HEK293 (cell line): ENCODE results near the gene ACTL6A.

Experiments used
- CTCF ChIA-PET: fragments of 350-600 bp; formaldehyde crosslinking; extraction: SDS; loops from one replicate; lab custom pipeline; 2021; ENCODE audit warnings: antibody characterized with exemption; lab: Yijun Ruan, JAX
- POLR2A ChIA-PET: fragments of 300-600 bp; formaldehyde crosslinking; extraction: SDS; loops from one replicate; lab custom pipeline; 2020; ENCODE audit warnings: antibody characterized with exemption, inconsistent platforms; lab: Yijun Ruan, JAX
- H3K27ac ChIP-seq: fragments of 200-500 bp; sonication (Bioruptor generic); 2 replicates; pipeline ENCODE4 v1.5.1; 2014; ENCODE audit warnings: low read depth, low read length, control low read depth, inconsistent platforms; ENCODE audit errors: extremely low read depth
- H3K36me3 ChIP-seq, 2 experiments: fragments of 200-500 bp in 1 of 2; sonication (Bioruptor generic) in 1 of 2; 1 replicate in 1 of 2; 2 replicates in 1 of 2; pipeline ENCODE4 v1.5.1; 2014 to 2017; ENCODE audit warnings: inconsistent platforms in 2 of 2, low read length in 2 of 2; ENCODE audit not compliant: control insufficient read depth in 2 of 2, insufficient read depth in 1 of 2
- H3K4me1 ChIP-seq: fragments of 200-500 bp; sonication (Bioruptor generic); 2 replicates; pipeline ENCODE4 v1.5.1; 2014; ENCODE audit warnings: mild to moderate bottlenecking, low read length, inconsistent platforms; ENCODE audit not compliant: control insufficient read depth, insufficient read depth
- H3K4me3 ChIP-seq: 2 replicates; pipeline ENCODE4 v1.5.1; 2011; ENCODE audit warnings: low read depth, mild to moderate bottlenecking, control low read depth, low read length, moderate library complexity
- H3K9me3 ChIP-seq: fragments of 200-500 bp; sonication (Bioruptor generic); 2 replicates; pipeline ENCODE4 v1.5.1; 2014; ENCODE audit warnings: low read depth, low read length, inconsistent platforms; ENCODE audit not compliant: control insufficient read depth, insufficient read depth
- GLIS1 ChIP-seq: fragments of 450-650 bp; formaldehyde crosslinking; IDR thresholded peaks from 2 replicates; pipeline ENCODE4 v1.5.1; 2016; ENCODE audit warnings: missing biosample characterization, missing genetic modification characterization
- KLF10 ChIP-seq: fragments of 450-650 bp; IDR thresholded peaks from 2 replicates; pipeline ENCODE4 v1.5.1; 2018; ENCODE audit warnings: missing biosample characterization, mild to moderate bottlenecking, missing genetic modification characterization
- MZF1 ChIP-seq: fragments of 450-650 bp; formaldehyde crosslinking; IDR thresholded peaks from 2 replicates; pipeline ENCODE4 v1.5.1; 2017; ENCODE audit warnings: missing biosample characterization, missing genetic modification characterization, borderline replicate concordance
- SP7 ChIP-seq: fragments of 450-650 bp; formaldehyde crosslinking; IDR thresholded peaks from 2 replicates; pipeline ENCODE4 v1.5.1; 2016; ENCODE audit warnings: missing biosample characterization, missing genetic modification characterization
- YY2 ChIP-seq: fragments of 450-650 bp; formaldehyde crosslinking; IDR thresholded peaks from 2 replicates; pipeline ENCODE4 v1.5.1; 2016; ENCODE audit warnings: missing biosample characterization, missing genetic modification characterization
- ZBTB48 ChIP-seq: fragments of 450-650 bp; formaldehyde crosslinking; IDR thresholded peaks from 2 replicates; pipeline ENCODE4 v1.5.1; 2016; ENCODE audit warnings: missing biosample characterization, missing genetic modification characterization
- ZBTB7A ChIP-seq: fragments of 450-650 bp; formaldehyde crosslinking; IDR thresholded peaks from 2 replicates; pipeline ENCODE4 v1.5.1; 2016; ENCODE audit warnings: low read depth, missing biosample characterization, missing genetic modification characterization
- ZNF157 ChIP-seq: fragments of 450-650 bp; formaldehyde crosslinking; IDR thresholded peaks from 2 replicates; pipeline ENCODE4 v1.5.1; 2016; ENCODE audit warnings: missing biosample characterization, missing genetic modification characterization
- ZNF223 ChIP-seq: fragments of 450-650 bp; formaldehyde crosslinking; IDR thresholded peaks from 2 replicates; pipeline ENCODE4 v1.5.1; 2016; ENCODE audit warnings: missing biosample characterization, missing genetic modification characterization
- ZNF26 ChIP-seq: fragments of 450-650 bp; formaldehyde crosslinking; IDR thresholded peaks from 2 replicates; pipeline ENCODE4 v1.5.1; 2016; ENCODE audit warnings: missing biosample characterization, missing genetic modification characterization
- ZNF280D ChIP-seq: fragments of 450-650 bp; formaldehyde crosslinking; IDR thresholded peaks from 2 replicates; pipeline ENCODE4 v1.5.1; 2016; ENCODE audit warnings: missing biosample characterization, missing genetic modification characterization
- ZNF311 ChIP-seq: fragments of 450-650 bp; formaldehyde crosslinking; IDR thresholded peaks from 2 replicates; pipeline ENCODE4 v1.5.1; 2017; ENCODE audit warnings: missing biosample characterization, missing genetic modification characterization, borderline replicate concordance
- ZNF324 ChIP-seq: fragments of 450-650 bp; formaldehyde crosslinking; IDR thresholded peaks from 2 replicates; pipeline ENCODE4 v1.5.1; 2016; ENCODE audit warnings: missing biosample characterization, missing genetic modification characterization
- ZNF391 ChIP-seq: fragments of 450-650 bp; formaldehyde crosslinking; IDR thresholded peaks from 2 replicates; pipeline ENCODE4 v1.5.1; 2016; ENCODE audit warnings: low read depth, missing biosample characterization, missing genetic modification characterization, borderline replicate concordance
- ZNF510 ChIP-seq: fragments of 450-650 bp; formaldehyde crosslinking; IDR thresholded peaks from 2 replicates; pipeline ENCODE4 v1.5.1; 2018; ENCODE audit warnings: mild to moderate bottlenecking, missing genetic modification characterization, missing biosample characterization; ENCODE audit not compliant: insufficient replicate concordance
- ZNF529 ChIP-seq: fragments of 450-650 bp; formaldehyde crosslinking; IDR thresholded peaks from 2 replicates; pipeline ENCODE4 v1.5.1; 2017; ENCODE audit warnings: missing genetic modification characterization, missing biosample characterization; ENCODE audit not compliant: insufficient replicate concordance
- ZNF558 ChIP-seq: fragments of 450-650 bp; formaldehyde crosslinking; IDR thresholded peaks from 2 replicates; pipeline ENCODE4 v1.5.1; 2016; ENCODE audit warnings: missing biosample characterization, missing genetic modification characterization
- ZNF621 ChIP-seq: fragments of 450-650 bp; formaldehyde crosslinking; IDR thresholded peaks from 2 replicates; pipeline ENCODE4 v1.5.1; 2017; ENCODE audit warnings: missing biosample characterization, missing genetic modification characterization
- ZSCAN23 ChIP-seq: fragments of 450-650 bp; formaldehyde crosslinking; IDR thresholded peaks from 2 replicates; pipeline ENCODE4 v1.5.1; 2016; ENCODE audit warnings: missing biosample characterization, missing genetic modification characterization
- ZSCAN30 ChIP-seq: fragments of 450-650 bp; IDR thresholded peaks from 2 replicates; pipeline ENCODE4 v1.5.1; 2018; ENCODE audit warnings: missing biosample characterization, mild to moderate bottlenecking, missing genetic modification characterization, moderate library complexity

ACTL6A gene

GRCh38 chr3:179610066-179610465, 47.3 kb downstream of the ACTL6A start:
- Histone ChIP-seq H3K27ac (no peak overlapping the region), H3K36me3 (peaks cover 5 to 16% of the 10 kb centered on the region in 2 experiments; a peak in 2 of 3 replicates), H3K4me1 (no peaks in the 10 kb centered on the region), H3K9me3 (no peaks in the 10 kb centered on the region), H3K4me3 (no peak overlapping the region)
- TF ChIP-seq ZNF529 (tag by site-specific recombination) = no peak
- no peak for TF ChIP-seq ZNF280D (tag by site-specific recombination)
- TF ChIP-seq ZSCAN23 (tag by site-specific recombination) = no peak
- no peak for TF ChIP-seq ZBTB48
- TF ChIP-seq ZNF391 (tag by site-specific recombination) = no peak
- no peak for TF ChIP-seq SP7
- CTCF ChIA-PET = interaction anchor here (0.7 kb wide), 1 partner anchor 146 kb away, joined by 3 read pairs; no protein-coding TSS in a partner anchor
- POLR2A ChIA-PET = no interaction called here

- Histone ChIP-seq H3K36me3 (peaks cover 17 to 24% of the 10 kb centered on the region in 2 experiments; a peak in 2 of 3 replicates), H3K4me1 (no peaks in the 10 kb centered on the region), H3K9me3 (no peaks in the 10 kb centered on the region)
- ChIA-PET CTCF (interaction anchor here (2.2 kb wide), 1 partner anchor 36 kb away, joined by 8 read pairs; no protein-coding TSS in a partner anchor), POLR2A (no interaction called here)
- TF ChIP-seq ZNF621 (no peak), ZNF324 (tag by site-specific recombination) (no peak), GLIS1 (tag by site-specific recombination) (no peak), ZNF510 (no peak), ZNF223 (no peak), ZBTB7A (tag by site-specific recombination) (no peak), ZNF558 (tag by site-specific recombination) (no peak), ZNF529 (tag by site-specific recombination) (no peak), ZNF311 (tag by site-specific recombination) (no peak), KLF10 (tag by site-specific recombination) (no peak), ZNF157 (tag by site-specific recombination) (no peak), YY2 (tag by site-specific recombination) (no peak), ZSCAN30 (tag by site-specific recombination) (no peak), ZNF26 (no peak), MZF1 (tag by site-specific recombination) (no peak)
- TF ChIP-seq, all 188 proteins: peak for 0
- Histone ChIP-seq H3K27ac (no peak overlapping the region), H3K4me3 (no peak overlapping the region)
Observed at GRCh38 chr3:179613807-179614206, 51.1 kb downstream of the ACTL6A start.
